ENCODE data around the gene JAG2.

The JAG2 gene

GRCh38 chr14:105155681-105156413 is 12.7 kb downstream of the JAG2 start:
- no peaks in the 10 kb centered on the region for H3K27me3 Mint-ChIP-seq (ENCODE audit: low read depth)
- no peak overlapping the region for H3K27ac Mint-ChIP-seq
- no peaks in the 10 kb centered on the region for H3K36me3 Mint-ChIP-seq (ENCODE audit: low read depth)
- H3K9me3 Mint-ChIP-seq, result no peaks in the 10 kb centered on the region
- no peaks in the 10 kb centered on the region for H3K4me1 Mint-ChIP-seq
- no peak overlapping the region for H3K4me3 Mint-ChIP-seq
- TF ChIP-seq CTCF (IDR thresholded peaks at IDR 0.05; ENCODE audit: unreplicated experiment in 3 of 3), result no peak

- no peaks in the 10 kb centered on the region for H3K4me1 Mint-ChIP-seq
- H3K36me3 Mint-ChIP-seq (ENCODE audit: low read depth), result no peaks in the 10 kb centered on the region
- no peaks in the 10 kb centered on the region for H3K27me3 Mint-ChIP-seq (ENCODE audit: low read depth)
- TF ChIP-seq CTCF (IDR thresholded peaks at IDR 0.05; ENCODE audit: unreplicated experiment in 3 of 3), result no peak
- no peak overlapping the region for H3K27ac Mint-ChIP-seq
- no peaks in the 10 kb centered on the region for H3K9me3 Mint-ChIP-seq
- H3K4me3 Mint-ChIP-seq, result no peak overlapping the region
Observed at GRCh38 chr14:105155071-105155651, 13.4 kb downstream of the JAG2 start.

- no peaks in the 10 kb centered on the region for H3K27me3 Mint-ChIP-seq (ENCODE audit: low read depth)
- TF ChIP-seq CTCF (IDR thresholded peaks at IDR 0.05; ENCODE audit: unreplicated experiment in 3 of 3), result no peak
- no peak overlapping the region for H3K4me3 Mint-ChIP-seq
- no peaks in the 10 kb centered on the region for H3K4me1 Mint-ChIP-seq
- H3K36me3 Mint-ChIP-seq (ENCODE audit: low read depth), result no peaks in the 10 kb centered on the region
- no peak overlapping the region for H3K27ac Mint-ChIP-seq
- no peaks in the 10 kb centered on the region for H3K9me3 Mint-ChIP-seq
Observed at GRCh38 chr14:105154476-105154871, 14.1 kb downstream of the JAG2 start.

- H3K4me3 Mint-ChIP-seq, result no peak overlapping the region
- no peaks in the 10 kb centered on the region for H3K36me3 Mint-ChIP-seq (ENCODE audit: low read depth)
- H3K9me3 Mint-ChIP-seq, result no peaks in the 10 kb centered on the region
- no peaks in the 10 kb centered on the region for H3K27me3 Mint-ChIP-seq (ENCODE audit: low read depth)
- no peak for TF ChIP-seq CTCF (IDR thresholded peaks at IDR 0.05; ENCODE audit: unreplicated experiment in 3 of 3)
- H3K27ac Mint-ChIP-seq, result no peak overlapping the region
- H3K4me1 Mint-ChIP-seq, result no peaks in the 10 kb centered on the region
Observed at GRCh38 chr14:105153739-105154475, 14.7 kb downstream of the JAG2 start.

GRCh38 chr14:105153331-105153731 is 15.2 kb downstream of the JAG2 start:
- H3K27ac Mint-ChIP-seq, result no peak overlapping the region
- TF ChIP-seq CTCF (IDR thresholded peaks at IDR 0.05; ENCODE audit: unreplicated experiment in 3 of 3), result no peak
- no peaks in the 10 kb centered on the region for H3K9me3 Mint-ChIP-seq
- no peak overlapping the region for H3K4me3 Mint-ChIP-seq
- no peaks in the 10 kb centered on the region for H3K4me1 Mint-ChIP-seq
- no peaks in the 10 kb centered on the region for H3K36me3 Mint-ChIP-seq (ENCODE audit: low read depth)
- no peaks in the 10 kb centered on the region for H3K27me3 Mint-ChIP-seq (ENCODE audit: low read depth)

All from nephron (organoid).